ENCODE results near the gene LDHAL6B. TPM values are rescaled to one million over a fixed set of nuclear protein-coding genes. Genes with fewer than 3 reads are reported as not detected.
A peak's percentile ranks its signal among the peaks of the same experiment; 100 is the strongest.

The LDHAL6B gene
- total and polyA plus RNA-seq, 8 donors, result 0.09 to 0.17 (median 0.15) TPM; not detected in 4

- ATAC-seq, result peak; percentile 62
- TF ChIP-seq CTCF (IDR thresholded peaks at IDR 0.05), result no peak
- H3K27ac ChIP-seq, result peak overlapping the region; percentile 37 to 57
Measured at GRCh38 chr15:59166601-59167265, 39.9 kb upstream of the LDHAL6B start.

GRCh38 chr15:59168536-59168935 lies 38.1 kb upstream of the LDHAL6B start:
- DNase-seq, result no peak
- H3K27me3 ChIP-seq, result no peaks in the 10 kb centered on the region
- H3K4me3 ChIP-seq, result no peak overlapping the region
- no peak for TF ChIP-seq CTCF (IDR thresholded peaks at IDR 0.05)
- peak; percentile 34 for ATAC-seq
- H3K4me1 ChIP-seq, result peaks cover 10 to 28% of the 10 kb centered on the region in 2 donors
- H3K36me3 ChIP-seq, result peaks cover 0 to 23% of the 10 kb centered on the region in 2 donors
- H3K9me3 ChIP-seq, result no peaks in the 10 kb centered on the region
- intact Hi-C loops (cut with DNase I), result no loop called here
- peak overlapping the region; percentile 70 for H3K27ac ChIP-seq

More at GRCh38 chr15:59166601-59167265, 39.9 kb upstream of the LDHAL6B start:
- H3K9me3 ChIP-seq, result no peaks in the 10 kb centered on the region
- no peaks in the 10 kb centered on the region for H3K27me3 ChIP-seq
- DNase-seq, result peak in 1 of 4 donors; percentile 28
- intact Hi-C loops (cut with DNase I), result no loop called here
- H3K4me3 ChIP-seq, result no peak overlapping the region
- peaks cover 10 to 28% of the 10 kb centered on the region in 2 donors for H3K4me1 ChIP-seq
- H3K36me3 ChIP-seq, result peaks cover 0 to 26% of the 10 kb centered on the region in 2 donors

- Histone ChIP-seq H3K9me3 (no peaks in the 10 kb centered on the region), H3K4me3 (no peak overlapping the region), H3K27ac (peak overlapping the region; percentile 70), H3K4me1 (peaks cover 10 to 28% of the 10 kb centered on the region in 2 donors), H3K36me3 (peaks cover 0 to 23% of the 10 kb centered on the region in 2 donors), H3K27me3 (no peaks in the 10 kb centered on the region)
- intact Hi-C loops (cut with DNase I), result no loop called here
- TF ChIP-seq CTCF (IDR thresholded peaks at IDR 0.05), result no peak
- peak; percentile 55 for ATAC-seq
- no peak for DNase-seq
Measured at GRCh38 chr15:59169251-59169708, 37.4 kb upstream of the LDHAL6B start.

- intact Hi-C loops (cut with DNase I), result loop anchor here in 1 of 2 donors (10.0 kb wide), 2 partner anchors 74 to 324 kb away; no protein-coding TSS in a partner anchor
- H3K9me3 ChIP-seq, result no peaks in the 10 kb centered on the region
- H3K36me3 ChIP-seq, result peaks cover 0 to 23% of the 10 kb centered on the region in 2 donors
- peak in 1 of 4 donors; percentile 47 for DNase-seq
- H3K4me3 ChIP-seq, result no peak overlapping the region
- ATAC-seq, result peak; percentile 9
- no peak for TF ChIP-seq CTCF (IDR thresholded peaks at IDR 0.05)
- H3K27ac ChIP-seq, result peak overlapping the region; percentile 70
- H3K4me1 ChIP-seq, result peaks cover 9 to 36% of the 10 kb centered on the region in 2 donors
- no peaks in the 10 kb centered on the region for H3K27me3 ChIP-seq
Measured at GRCh38 chr15:59170295-59171066, 36.2 kb upstream of the LDHAL6B start.

GRCh38 chr15:59171067-59171397 lies 35.6 kb upstream of the LDHAL6B start:
- intact Hi-C loops (cut with DNase I), result loop anchor here in 1 of 2 donors (10.0 kb wide), 2 partner anchors 74 to 324 kb away; no protein-coding TSS in a partner anchor
- no peak overlapping the region for H3K4me3 ChIP-seq
- H3K9me3 ChIP-seq, result no peaks in the 10 kb centered on the region
- H3K4me1 ChIP-seq, result peaks cover 4 to 32% of the 10 kb centered on the region in 2 donors
- DNase-seq (no peak), ATAC-seq (no peak)
- TF ChIP-seq CTCF (IDR thresholded peaks at IDR 0.05), result no peak
- no peaks in the 10 kb centered on the region for H3K27me3 ChIP-seq
- H3K36me3 ChIP-seq, result peaks cover 0 to 23% of the 10 kb centered on the region in 2 donors
- H3K27ac ChIP-seq, result no peak overlapping the region
